HepG2 (cell line): ENCODE data around the gene SLC39A2. TPM values are rescaled to one million over a fixed set of nuclear protein-coding genes. Genes with fewer than 3 reads are reported as not detected.
A peak's percentile ranks its signal among the peaks of the same experiment; 100 is the strongest.

Experiments used
- EP300 ChIP-seq, 3 experiments: sonication (generic) in 1 of 3; formaldehyde crosslinking in 1 of 3; IDR thresholded peaks; 2 replicates each; pipeline versions ENCODE4 v1.5.1 to v1.6.1; 2011 to 2020; ENCODE audit warnings: low read depth in 2 of 3, low read length in 2 of 3, borderline replicate concordance in 1 of 3, improper control_type of control experiment in 1 of 3, mild to moderate bottlenecking in 1 of 3, missing genetic modification reagents in 1 of 3, moderate library complexity in 1 of 3
- FOXC1 ChIP-seq: sonication (generic); formaldehyde crosslinking; IDR thresholded peaks from 2 replicates; pipeline ENCODE4 v1.8.0; 2022; ENCODE audit warnings: mild to moderate bottlenecking, missing genetic modification reagents, borderline replicate concordance
- FOXK2 ChIP-seq: fragments of 450-650 bp; IDR thresholded peaks from 2 replicates; pipeline ENCODE4 v1.6.1; 2016
- HOXA5 ChIP-seq: sonication (generic); formaldehyde crosslinking; IDR thresholded peaks from 2 replicates; pipeline ENCODE4 v1.4.0; 2020; ENCODE audit warnings: missing genetic modification reagents
- ISL2 ChIP-seq: sonication (generic); formaldehyde crosslinking; IDR thresholded peaks from 2 replicates; pipeline ENCODE4 v1.5.0; 2020; ENCODE audit warnings: missing genetic modification reagents
- KDM3A ChIP-seq: IDR thresholded peaks from 2 replicates; pipeline ENCODE4 v1.6.1; 2018; ENCODE audit warnings: low read depth, missing compliant biosample characterization
- MEF2D ChIP-seq: sonication (generic); formaldehyde crosslinking; IDR thresholded peaks from 2 replicates; pipeline ENCODE4 v1.5.1; 2020; ENCODE audit warnings: mild to moderate bottlenecking, missing genetic modification reagents
- MXD4 ChIP-seq: IDR thresholded peaks from 2 replicates; pipeline ENCODE4 v1.6.1; 2016; ENCODE audit warnings: mild to moderate bottlenecking, missing biosample characterization, missing genetic modification reagents
- NCOA1 ChIP-seq: sonication (generic); formaldehyde crosslinking; IDR thresholded peaks from 2 replicates; pipeline ENCODE4 v1.9.0; 2021; ENCODE audit warnings: missing genetic modification reagents
- RFX3 ChIP-seq: IDR thresholded peaks from 2 replicates; pipeline ENCODE4 v1.6.1; 2016; ENCODE audit warnings: missing biosample characterization, missing genetic modification reagents
- SP1 ChIP-seq, 2 experiments: fragments of 450-650 bp in 1 of 2; sonication (generic) in 1 of 2; formaldehyde crosslinking in 1 of 2; IDR thresholded peaks; 2 replicates each; pipeline versions ENCODE4 v1.4.0 to v1.6.1; 2016 to 2020; ENCODE audit warnings: missing genetic modification reagents in 1 of 2
- SRF ChIP-seq: IDR thresholded peaks from 2 replicates; pipeline ENCODE4 v1.6.1; 2011; ENCODE audit warnings: mild to moderate bottlenecking, low read depth, low read length, moderate library complexity
- ZNF136 ChIP-seq: sonication (generic); formaldehyde crosslinking; IDR thresholded peaks from 2 replicates; pipeline ENCODE4 v1.8.1; 2022; ENCODE audit warnings: low read depth, mild to moderate bottlenecking, moderate library complexity, missing genetic modification reagents
- ZNF207 ChIP-seq: fragments of 450-650 bp; IDR thresholded peaks from 2 replicates; pipeline ENCODE4 v1.6.1; 2016; ENCODE audit warnings: antibody characterized with exemption, borderline replicate concordance
- ZNF44 ChIP-seq: sonication (generic); formaldehyde crosslinking; IDR thresholded peaks from 2 replicates; pipeline ENCODE4 v1.5.1; 2020; ENCODE audit warnings: mild to moderate bottlenecking, missing genetic modification reagents
- ZNF747 ChIP-seq: sonication (generic); formaldehyde crosslinking; IDR thresholded peaks from 2 replicates; pipeline ENCODE4 v1.8.1; 2023; ENCODE audit warnings: missing genetic modification reagents, mild to moderate bottlenecking, borderline replicate concordance
- polyA plus RNA-seq, 8 experiments: library from polyadenylated mRNA; depleted of rRNA in 3 of 8; stranded (reverse) in 7 of 8; unstranded in 1 of 8; fragments of >200 nt; fragmentation: Illumina TruSeq in 4 of 8; extraction: Trizol in 4 of 8; gene quantifications; 2 replicates each; pipeline versions ENCODE4 v1.2.1 to v1.2.3, GENCODE V29; 2011 to 2016; ENCODE audit warnings: low read depth in 4 of 8, missing spikeins in 1 of 8, mixed read lengths in 1 of 8; ENCODE audit not compliant: insufficient read depth in 1 of 8
- total RNA-seq, 5 experiments: library from RNA; depleted of rRNA; stranded (reverse); fragments of >200 nt; fragmentation: Illumina TruSeq; extraction: Trizol; gene quantifications; 2 replicates each; pipeline ENCODE4 v1.2.3, GENCODE V29; 2016; ENCODE audit warnings: low read depth in 1 of 5
- TF ChIP-seq, protein P1 (sequence below): sonication (generic); formaldehyde crosslinking; IDR thresholded peaks from 2 replicates; pipeline ENCODE4 v1.5.0; 2020; ENCODE audit warnings: mild to moderate bottlenecking, missing genetic modification reagents, borderline replicate concordance
- TF ChIP-seq, protein P2 (sequence below), 2 experiments: IDR thresholded peaks; 2 replicates each; pipeline ENCODE4 v1.6.1; 2011 to 2012; ENCODE audit warnings: low read length in 2 of 2, borderline replicate concordance in 1 of 2, low read depth in 1 of 2, mild to moderate bottlenecking in 1 of 2, moderate library complexity in 1 of 2
- TF ChIP-seq, protein P3 (sequence below): sonication (generic); formaldehyde crosslinking; IDR thresholded peaks from 2 replicates; pipeline ENCODE4 v1.5.0; 2020; ENCODE audit warnings: missing genetic modification reagents

SLC39A2 gene
- total and polyA plus RNA-seq, 2 of the 13 experiments (the other 11 are each of a cell fraction or from before 2014, with no cell fraction given): 0.08 to 0.11 TPM

DNA sequence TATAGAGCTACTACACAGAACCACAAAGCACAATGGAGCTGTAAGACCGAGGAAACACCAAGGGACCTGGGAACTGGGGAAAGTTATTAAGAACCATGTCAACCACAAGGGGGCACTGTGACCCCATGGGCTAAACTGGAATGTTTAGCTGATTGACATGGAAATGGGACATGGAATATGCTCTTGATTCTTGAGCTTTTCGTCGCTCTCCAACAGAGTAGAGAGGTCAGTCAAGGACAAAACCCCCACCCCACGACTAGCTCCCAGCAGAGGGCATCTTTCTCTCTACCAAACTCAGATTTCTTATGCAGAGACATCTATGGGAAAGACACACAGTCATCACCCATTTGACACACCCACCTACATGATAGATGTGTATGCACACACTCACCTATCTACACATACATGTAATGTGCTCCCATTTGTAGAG, 15.7 kb downstream of the SLC39A2 start (continued):
- TF ChIP-seq, protein P1, sequence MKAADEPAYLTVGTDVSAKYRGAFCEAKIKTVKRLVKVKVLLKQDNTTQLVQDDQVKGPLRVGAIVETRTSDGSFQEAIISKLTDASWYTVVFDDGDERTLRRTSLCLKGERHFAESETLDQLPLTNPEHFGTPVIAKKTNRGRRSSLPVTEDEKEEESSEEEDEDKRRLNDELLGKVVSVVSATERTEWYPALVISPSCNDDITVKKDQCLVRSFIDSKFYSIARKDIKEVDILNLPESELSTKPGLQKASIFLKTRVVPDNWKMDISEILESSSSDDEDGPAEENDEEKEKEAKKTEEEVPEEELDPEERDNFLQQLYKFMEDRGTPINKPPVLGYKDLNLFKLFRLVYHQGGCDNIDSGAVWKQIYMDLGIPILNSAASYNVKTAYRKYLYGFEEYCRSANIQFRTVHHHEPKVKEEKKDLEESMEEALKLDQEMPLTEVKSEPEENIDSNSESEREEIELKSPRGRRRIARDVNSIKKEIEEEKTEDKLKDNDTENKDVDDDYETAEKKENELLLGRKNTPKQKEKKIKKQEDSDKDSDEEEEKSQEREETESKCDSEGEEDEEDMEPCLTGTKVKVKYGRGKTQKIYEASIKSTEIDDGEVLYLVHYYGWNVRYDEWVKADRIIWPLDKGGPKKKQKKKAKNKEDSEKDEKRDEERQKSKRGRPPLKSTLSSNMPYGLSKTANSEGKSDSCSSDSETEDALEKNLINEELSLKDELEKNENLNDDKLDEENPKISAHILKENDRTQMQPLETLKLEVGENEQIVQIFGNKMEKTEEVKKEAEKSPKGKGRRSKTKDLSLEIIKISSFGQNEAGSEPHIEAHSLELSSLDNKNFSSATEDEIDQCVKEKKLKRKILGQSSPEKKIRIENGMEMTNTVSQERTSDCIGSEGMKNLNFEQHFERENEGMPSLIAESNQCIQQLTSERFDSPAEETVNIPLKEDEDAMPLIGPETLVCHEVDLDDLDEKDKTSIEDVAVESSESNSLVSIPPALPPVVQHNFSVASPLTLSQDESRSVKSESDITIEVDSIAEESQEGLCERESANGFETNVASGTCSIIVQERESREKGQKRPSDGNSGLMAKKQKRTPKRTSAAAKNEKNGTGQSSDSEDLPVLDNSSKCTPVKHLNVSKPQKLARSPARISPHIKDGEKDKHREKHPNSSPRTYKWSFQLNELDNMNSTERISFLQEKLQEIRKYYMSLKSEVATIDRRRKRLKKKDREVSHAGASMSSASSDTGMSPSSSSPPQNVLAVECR: peak; percentile 59; the same call in 1 of the 2 replicates
- TF ChIP-seq FOXK2: no peak
- TF ChIP-seq KDM3A (CRISPR knock-in tag): peak; percentile 87
- TF ChIP-seq SP1 (IDR thresholded peaks at IDR 0.05): no peak
- peak; percentile 33; the same call in 1 of the 2 replicates for TF ChIP-seq SP1 (CRISPR knock-in tag; IDR thresholded peaks at IDR 0.05)
- TF ChIP-seq SRF: no peak
- TF ChIP-seq MEF2D: 0 out of 2 replicates have a peak, but pooled peaks have one; percentile 19
- no peak for TF ChIP-seq ZNF136 (CRISPR knock-in tag)
- TF ChIP-seq, protein P2, sequence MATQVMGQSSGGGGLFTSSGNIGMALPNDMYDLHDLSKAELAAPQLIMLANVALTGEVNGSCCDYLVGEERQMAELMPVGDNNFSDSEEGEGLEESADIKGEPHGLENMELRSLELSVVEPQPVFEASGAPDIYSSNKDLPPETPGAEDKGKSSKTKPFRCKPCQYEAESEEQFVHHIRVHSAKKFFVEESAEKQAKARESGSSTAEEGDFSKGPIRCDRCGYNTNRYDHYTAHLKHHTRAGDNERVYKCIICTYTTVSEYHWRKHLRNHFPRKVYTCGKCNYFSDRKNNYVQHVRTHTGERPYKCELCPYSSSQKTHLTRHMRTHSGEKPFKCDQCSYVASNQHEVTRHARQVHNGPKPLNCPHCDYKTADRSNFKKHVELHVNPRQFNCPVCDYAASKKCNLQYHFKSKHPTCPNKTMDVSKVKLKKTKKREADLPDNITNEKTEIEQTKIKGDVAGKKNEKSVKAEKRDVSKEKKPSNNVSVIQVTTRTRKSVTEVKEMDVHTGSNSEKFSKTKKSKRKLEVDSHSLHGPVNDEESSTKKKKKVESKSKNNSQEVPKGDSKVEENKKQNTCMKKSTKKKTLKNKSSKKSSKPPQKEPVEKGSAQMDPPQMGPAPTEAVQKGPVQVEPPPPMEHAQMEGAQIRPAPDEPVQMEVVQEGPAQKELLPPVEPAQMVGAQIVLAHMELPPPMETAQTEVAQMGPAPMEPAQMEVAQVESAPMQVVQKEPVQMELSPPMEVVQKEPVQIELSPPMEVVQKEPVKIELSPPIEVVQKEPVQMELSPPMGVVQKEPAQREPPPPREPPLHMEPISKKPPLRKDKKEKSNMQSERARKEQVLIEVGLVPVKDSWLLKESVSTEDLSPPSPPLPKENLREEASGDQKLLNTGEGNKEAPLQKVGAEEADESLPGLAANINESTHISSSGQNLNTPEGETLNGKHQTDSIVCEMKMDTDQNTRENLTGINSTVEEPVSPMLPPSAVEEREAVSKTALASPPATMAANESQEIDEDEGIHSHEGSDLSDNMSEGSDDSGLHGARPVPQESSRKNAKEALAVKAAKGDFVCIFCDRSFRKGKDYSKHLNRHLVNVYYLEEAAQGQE (IDR thresholded peaks at IDR 0.05; ENCODE audit: borderline replicate concordance in 1 of 2, low read depth in 1 of 2, low read length in 2 of 2): no peak
- no peak for TF ChIP-seq ZNF44 (CRISPR knock-in tag)
- TF ChIP-seq EP300 (IDR thresholded peaks at IDR 0.05; ENCODE audit: low read depth in 2 of 2, low read length in 2 of 2): peak in 1 of 2 experiments; percentile 40; a peak in 1 of 4 replicates
- 0 out of 2 replicates have a peak, but pooled peaks have one; percentile 30 for TF ChIP-seq EP300 (CRISPR knock-in tag; IDR thresholded peaks at IDR 0.05; ENCODE audit: borderline replicate concordance)
- TF ChIP-seq MXD4 (CRISPR knock-in tag): no peak
- TF ChIP-seq ZNF747 (CRISPR knock-in tag): no peak
- TF ChIP-seq, protein P3, sequence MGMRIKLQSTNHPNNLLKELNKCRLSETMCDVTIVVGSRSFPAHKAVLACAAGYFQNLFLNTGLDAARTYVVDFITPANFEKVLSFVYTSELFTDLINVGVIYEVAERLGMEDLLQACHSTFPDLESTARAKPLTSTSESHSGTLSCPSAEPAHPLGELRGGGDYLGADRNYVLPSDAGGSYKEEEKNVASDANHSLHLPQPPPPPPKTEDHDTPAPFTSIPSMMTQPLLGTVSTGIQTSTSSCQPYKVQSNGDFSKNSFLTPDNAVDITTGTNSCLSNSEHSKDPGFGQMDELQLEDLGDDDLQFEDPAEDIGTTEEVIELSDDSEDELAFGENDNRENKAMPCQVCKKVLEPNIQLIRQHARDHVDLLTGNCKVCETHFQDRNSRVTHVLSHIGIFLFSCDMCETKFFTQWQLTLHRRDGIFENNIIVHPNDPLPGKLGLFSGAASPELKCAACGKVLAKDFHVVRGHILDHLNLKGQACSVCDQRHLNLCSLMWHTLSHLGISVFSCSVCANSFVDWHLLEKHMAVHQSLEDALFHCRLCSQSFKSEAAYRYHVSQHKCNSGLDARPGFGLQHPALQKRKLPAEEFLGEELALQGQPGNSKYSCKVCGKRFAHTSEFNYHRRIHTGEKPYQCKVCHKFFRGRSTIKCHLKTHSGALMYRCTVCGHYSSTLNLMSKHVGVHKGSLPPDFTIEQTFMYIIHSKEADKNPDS (CRISPR knock-in tag): no peak
- peak; percentile 64; the same call in 1 of the 2 replicates for TF ChIP-seq FOXC1 (CRISPR knock-in tag)
- TF ChIP-seq ISL2: no peak
- 0 out of 2 replicates have a peak, but pooled peaks have one; percentile 53 for TF ChIP-seq NCOA1 (CRISPR knock-in tag)
- TF ChIP-seq ZNF207: no peak
- no peak for TF ChIP-seq RFX3
- peak; percentile 48; the same call in 1 of the 2 replicates for TF ChIP-seq HOXA5 (CRISPR knock-in tag)
